Sigmoid colon (tissue), 7 donors: ENCODE results near the gene FBXW5. TPM values are rescaled to one million over a fixed set of nuclear protein-coding genes. Genes with fewer than 3 reads are reported as not detected.

Experiments
- DNase-seq: peaks from one replicate; pipeline ENCODE4 v3.0.0-alpha.2; 2019
- H3K27ac ChIP-seq, 4 donors: fragments of 200-600 bp; sonication (generic); one replicate each; pipeline ENCODE4 v1.5.1; 2016 to 2019; ENCODE audit warnings: mild to moderate bottlenecking in 1 of 4
- H3K27me3 ChIP-seq, 3 donors: fragments of 200-600 bp; sonication (generic); one replicate each; pipeline ENCODE4 v1.5.1; 2019; ENCODE audit warnings: mild to moderate bottlenecking in 1 of 3
- H3K36me3 ChIP-seq, 4 donors: fragments of 200-600 bp; sonication (generic); one replicate each; pipeline ENCODE4 v1.5.1; 2016 to 2019
- H3K4me1 ChIP-seq, 4 donors: fragments of 200-600 bp; sonication (generic); one replicate each; pipeline ENCODE4 v1.5.1; 2017 to 2019
- H3K4me3 ChIP-seq, 4 donors: fragments of 200-600 bp; sonication (generic); one replicate each; pipeline ENCODE4 v1.5.1; 2017 to 2019; ENCODE audit warnings: mild to moderate bottlenecking in 2 of 4, moderate library complexity in 1 of 4
- H3K9me3 ChIP-seq, 4 donors: fragments of 200-600 bp in 3 of 4; sonication (generic) in 3 of 4; one replicate each; pipeline versions ENCODE4 v1.5.1 to v1.6.1; 2013 to 2019
- EP300 ChIP-seq, 4 donors: sonication (generic); formaldehyde crosslinking; IDR thresholded peaks; one replicate each; pipeline ENCODE4 v1.6.1; 2017; ENCODE audit warnings: antibody characterized with exemption in 4 of 4
- POLR2A ChIP-seq, 2 donors: fragments of 450-650 bp; IDR thresholded peaks; one replicate each; pipeline ENCODE4 v1.6.1; 2016; ENCODE audit warnings: antibody characterized with exemption in 2 of 2, mild to moderate bottlenecking in 2 of 2, moderate library complexity in 2 of 2
- POLR2AphosphoS5 ChIP-seq, 4 donors: sonication (generic); formaldehyde crosslinking; IDR thresholded peaks; one replicate each; pipeline ENCODE4 v1.6.1; 2017; ENCODE audit warnings: antibody characterized with exemption in 4 of 4
- WGBS, 2 donors: extraction: QIAGEN DNeasy Blood & Tissue Kit; methylation state at CpG; one replicate each; pipeline ENCODE4 v1.1.7; 2013; 5-methylcytosine and 5-hydroxymethylcytosine counted together
- intact Hi-C: fragments of 100-400 bp; cut with DNase I; formaldehyde crosslinking; loops from one replicate; pipeline ENCODE4 v1.15.1; 2023
- polyA plus RNA-seq, 3 donors: library from polyadenylated mRNA; stranded (reverse); fragments of 200-250 nt; gene quantifications; one replicate each; pipeline ENCODE4 v1.2.3, GENCODE V29; 2013
- total RNA-seq, 4 donors: library from RNA; depleted of rRNA; stranded (reverse); fragments of >200 nt; gene quantifications; one replicate each; pipeline ENCODE4 v1.1.0, GENCODE V29; 2016
- TF ChIP-seq, protein P1 (sequence below), 4 experiments: fragments of 450-650 bp in 3 of 4; fragments of 200-600 bp in 1 of 4; IDR thresholded peaks; one replicate each; pipeline ENCODE4 v1.5.1; 2016 to 2019; ENCODE audit warnings: antibody characterized with exemption in 4 of 4, mild to moderate bottlenecking in 3 of 4, moderate library complexity in 2 of 4
- donor health status: healthy with polysubstance abuse.
- donor health status: Bipolar disorder and iron deficiency.
- donor health status: healthy.

The FBXW5 gene
- total and polyA plus RNA-seq, 7 donors, result 147 to 202 (median 170) TPM

GRCh38 chr9:136960212-136960937 is 15.8 kb upstream of the FBXW5 start:
- DNase-seq, result no peak
- H3K27me3 ChIP-seq, result no peaks in the 10 kb centered on the region
- intact Hi-C loops, result no loop called here
- H3K9me3 ChIP-seq, result no peaks in the 10 kb centered on the region
- no peak overlapping the region for H3K4me3 ChIP-seq
- 71 to 82% methylated on average over 19 of the region's 19 CpGs for WGBS, 2 donors
- no peaks in the 10 kb centered on the region for H3K4me1 ChIP-seq
- TF ChIP-seq POLR2AphosphoS5 (IDR thresholded peaks at IDR 0.05) (no peak), EP300 (IDR thresholded peaks at IDR 0.05) (no peak), POLR2A (IDR thresholded peaks at IDR 0.05) (no peak)
- TF ChIP-seq, protein P1, sequence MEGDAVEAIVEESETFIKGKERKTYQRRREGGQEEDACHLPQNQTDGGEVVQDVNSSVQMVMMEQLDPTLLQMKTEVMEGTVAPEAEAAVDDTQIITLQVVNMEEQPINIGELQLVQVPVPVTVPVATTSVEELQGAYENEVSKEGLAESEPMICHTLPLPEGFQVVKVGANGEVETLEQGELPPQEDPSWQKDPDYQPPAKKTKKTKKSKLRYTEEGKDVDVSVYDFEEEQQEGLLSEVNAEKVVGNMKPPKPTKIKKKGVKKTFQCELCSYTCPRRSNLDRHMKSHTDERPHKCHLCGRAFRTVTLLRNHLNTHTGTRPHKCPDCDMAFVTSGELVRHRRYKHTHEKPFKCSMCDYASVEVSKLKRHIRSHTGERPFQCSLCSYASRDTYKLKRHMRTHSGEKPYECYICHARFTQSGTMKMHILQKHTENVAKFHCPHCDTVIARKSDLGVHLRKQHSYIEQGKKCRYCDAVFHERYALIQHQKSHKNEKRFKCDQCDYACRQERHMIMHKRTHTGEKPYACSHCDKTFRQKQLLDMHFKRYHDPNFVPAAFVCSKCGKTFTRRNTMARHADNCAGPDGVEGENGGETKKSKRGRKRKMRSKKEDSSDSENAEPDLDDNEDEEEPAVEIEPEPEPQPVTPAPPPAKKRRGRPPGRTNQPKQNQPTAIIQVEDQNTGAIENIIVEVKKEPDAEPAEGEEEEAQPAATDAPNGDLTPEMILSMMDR (IDR thresholded peaks at IDR 0.05), result no peak
- no peak overlapping the region for H3K27ac ChIP-seq
- no peaks in the 10 kb centered on the region for H3K36me3 ChIP-seq

- H3K4me3 ChIP-seq, result no peak overlapping the region
- DNase-seq, result no peak
- TF ChIP-seq EP300 (IDR thresholded peaks at IDR 0.05) (no peak), POLR2A (IDR thresholded peaks at IDR 0.05) (no peak), POLR2AphosphoS5 (IDR thresholded peaks at IDR 0.05) (no peak)
- TF ChIP-seq, protein P1 (IDR thresholded peaks at IDR 0.05), result no peak
- 88 to 90% methylated on average over 28 of the region's 28 CpGs for WGBS, 2 donors
- H3K27ac ChIP-seq, result no peak overlapping the region
- H3K9me3 ChIP-seq, result no peaks in the 10 kb centered on the region
- no peaks in the 10 kb centered on the region for H3K36me3 ChIP-seq
- H3K4me1 ChIP-seq, result no peaks in the 10 kb centered on the region
- intact Hi-C loops, result no loop called here
- H3K27me3 ChIP-seq, result no peaks in the 10 kb centered on the region
These were observed 14.6 kb upstream of the FBXW5 start for GRCh38 chr9:136958898-136959850.

- no peaks in the 10 kb centered on the region for H3K27me3 ChIP-seq
- no peaks in the 10 kb centered on the region for H3K36me3 ChIP-seq
- no peaks in the 10 kb centered on the region for H3K4me1 ChIP-seq
- no peak overlapping the region for H3K27ac ChIP-seq
- DNase-seq, result no peak
- intact Hi-C loops, result no loop called here
- no peak for TF ChIP-seq POLR2A (IDR thresholded peaks at IDR 0.05)
- TF ChIP-seq EP300 (IDR thresholded peaks at IDR 0.05), result no peak
- TF ChIP-seq, protein P1 (IDR thresholded peaks at IDR 0.05), result no peak
- no peak for TF ChIP-seq POLR2AphosphoS5 (IDR thresholded peaks at IDR 0.05)
- no peaks in the 10 kb centered on the region for H3K9me3 ChIP-seq
- H3K4me3 ChIP-seq, result no peak overlapping the region
- 95 to 96% methylated on average over 7 of the region's 7 CpGs for WGBS, 2 donors
These were observed 13.9 kb upstream of the FBXW5 start for GRCh38 chr9:136958473-136958872.

GRCh38 chr9:136957901-136958300 is 13.4 kb upstream of the FBXW5 start:
- intact Hi-C loops, result no loop called here
- TF ChIP-seq EP300 (IDR thresholded peaks at IDR 0.05) (no peak), POLR2AphosphoS5 (IDR thresholded peaks at IDR 0.05) (no peak), POLR2A (IDR thresholded peaks at IDR 0.05) (no peak)
- TF ChIP-seq, protein P1 (IDR thresholded peaks at IDR 0.05), result no peak
- H3K27me3 ChIP-seq, result no peaks in the 10 kb centered on the region
- WGBS, 2 donors, result 92 to 93% methylated on average over 6 of the region's 6 CpGs
- DNase-seq, result no peak
- no peak overlapping the region for H3K27ac ChIP-seq
- H3K36me3 ChIP-seq, result no peaks in the 10 kb centered on the region
- no peak overlapping the region for H3K4me3 ChIP-seq
- H3K9me3 ChIP-seq, result no peaks in the 10 kb centered on the region
- no peaks in the 10 kb centered on the region for H3K4me1 ChIP-seq
